Uterus (tissue), 2 donors: Measurements from ENCODE around the gene PTCD1.

Experiments used
- CTCF ChIP-seq, 4 experiments: fragments of 200-600 bp in 2 of 4; fragments of 450-650 bp in 2 of 4; sonication (generic) in 2 of 4; IDR thresholded peaks; one replicate each; pipeline ENCODE4 v1.5.1; 2016 to 2019; ENCODE audit warnings: antibody characterized with exemption in 4 of 4, mild to moderate bottlenecking in 2 of 4, moderate library complexity in 1 of 4
- POLR2A ChIP-seq, 2 donors: fragments of 450-650 bp; IDR thresholded peaks; one replicate each; pipeline ENCODE4 v1.6.1; 2016; ENCODE audit warnings: antibody characterized with exemption in 2 of 2, mild to moderate bottlenecking in 1 of 2, moderate library complexity in 1 of 2

DNA sequence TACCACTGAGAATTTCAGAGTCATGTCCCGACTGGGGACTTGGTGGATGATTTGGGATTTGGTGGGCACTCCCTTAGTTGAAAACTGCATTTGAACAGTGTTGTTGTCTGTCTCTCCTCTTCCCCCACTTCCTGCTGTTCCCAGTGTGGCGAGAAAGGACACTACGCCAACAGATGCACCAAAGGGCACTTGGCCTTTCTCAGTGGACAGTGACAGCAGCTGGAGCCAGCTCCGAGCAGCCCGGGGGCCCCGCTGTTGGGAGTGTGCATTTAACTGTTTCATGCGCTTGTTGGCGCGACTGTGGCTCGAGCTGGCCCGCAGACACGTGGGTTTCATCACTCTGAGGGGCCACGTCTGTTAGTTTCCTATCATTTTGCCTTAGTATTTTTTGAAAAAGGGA, 17.7 kb upstream of the PTCD1 start:
- no peak for TF ChIP-seq CTCF (IDR thresholded peaks at IDR 0.05)
- no peak for TF ChIP-seq POLR2A (IDR thresholded peaks at IDR 0.05)
